ENCODE measurements around the gene VARS1.
A peak's percentile ranks its signal among the peaks of the same experiment; 100 is the strongest.

VARS1 gene

GRCh38 chr6:31792761-31793171 lies 2.8 kb downstream of the VARS1 start:
- DNase-seq: no peak

GRCh38 chr6:31792090-31792374 lies 3.5 kb downstream of the VARS1 start:
- DNase-seq: no peak

GRCh38 chr6:31791324-31792089 lies 4.0 kb downstream of the VARS1 start:
- peak; percentile 13 for DNase-seq

GRCh38 chr6:31785475-31785874 lies 10.1 kb downstream of the VARS1 start:
- no peak for DNase-seq

GRCh38 chr6:31784098-31784925 lies 11.2 kb downstream of the VARS1 start:
- DNase-seq: no peak

GRCh38 chr6:31782126-31782855 lies 13.3 kb downstream of the VARS1 start:
- no peak for DNase-seq

- no peak for DNase-seq
These were observed 14.1 kb downstream of the VARS1 start for GRCh38 chr6:31781244-31782125.

- no peak for DNase-seq
These were observed 14.9 kb downstream of the VARS1 start for GRCh38 chr6:31780507-31781243.

GRCh38 chr6:31779908-31780307 lies 15.6 kb downstream of the VARS1 start:
- no peak for DNase-seq

- no peak for DNase-seq
These were observed 16.3 kb downstream of the VARS1 start for GRCh38 chr6:31778999-31779885.

- DNase-seq: no peak
These were observed 17.4 kb downstream of the VARS1 start for GRCh38 chr6:31778193-31778592.

GRCh38 chr6:31777667-31778050 lies 17.9 kb downstream of the VARS1 start:
- DNase-seq: no peak

- peak; percentile 9 for DNase-seq
These were observed 18.4 kb downstream of the VARS1 start, which contains the start of gene VWA7 for GRCh38 chr6:31776989-31777666. Gene VWA7 (minus strand): TSS chr6:31777328. CDS start chr6:31776779, 549 bp downstream.

GRCh38 chr6:31776485-31776988 lies 19.0 kb downstream of the VARS1 start:
- no peak for DNase-seq

- DNase-seq: no peak
These were observed 19.7 kb downstream of the VARS1 start for GRCh38 chr6:31775633-31776484.

GRCh38 chr6:31775184-31775583 lies 20.4 kb downstream of the VARS1 start:
- DNase-seq: no peak

GRCh38 chr6:31771992-31772358 lies 23.6 kb downstream of the VARS1 start:
- no peak for DNase-seq

GRCh38 chr6:31770860-31771259 lies 24.7 kb downstream of the VARS1 start:
- DNase-seq: no peak

Data from NCI-H1092 (cell line).